HG03342 (cell line): ENCODE measurements around the gene AKR1C4.
"Not testable (repeated sequence)": the region's sequence is repeated elsewhere in the genome, so short reads cannot be mapped to it uniquely, and the experiment has no call there.

ENCODE experiments used
- ATAC-seq: cut with Tn5 transposase; IDR thresholded peaks from one replicate; pipeline ENCODE4 v1.9.1; 2021; ENCODE audit warnings: mild to moderate bottlenecking, moderate library complexity; ENCODE audit not compliant: unreplicated experiment

Gene AKR1C4

GRCh38 chr10:5196702-5197113, at the start of gene AKR1C4:
AKR1C4 (plus strand) TSS chr10:5196837; CDS start chr10:5196868, 31 bp downstream.
- no peak for ATAC-seq

DNA sequence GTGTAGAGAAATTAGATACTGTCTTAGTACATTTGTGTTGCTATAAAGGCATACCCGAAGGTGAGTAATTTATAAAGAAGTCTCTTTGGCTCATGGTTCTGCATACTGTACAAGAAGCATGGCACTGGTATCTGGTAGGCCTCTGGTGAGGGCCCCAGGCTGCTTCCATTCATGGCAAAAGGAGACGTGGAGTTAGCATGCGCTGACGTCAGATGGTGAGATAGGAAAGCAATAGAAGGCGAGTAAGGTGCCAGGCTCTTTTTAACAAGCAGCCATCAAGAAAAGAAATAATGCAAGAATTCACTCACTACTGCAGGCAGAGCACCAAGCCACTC, 49.8 kb upstream of the AKR1C4 start:
- no peak for ATAC-seq

DNA sequence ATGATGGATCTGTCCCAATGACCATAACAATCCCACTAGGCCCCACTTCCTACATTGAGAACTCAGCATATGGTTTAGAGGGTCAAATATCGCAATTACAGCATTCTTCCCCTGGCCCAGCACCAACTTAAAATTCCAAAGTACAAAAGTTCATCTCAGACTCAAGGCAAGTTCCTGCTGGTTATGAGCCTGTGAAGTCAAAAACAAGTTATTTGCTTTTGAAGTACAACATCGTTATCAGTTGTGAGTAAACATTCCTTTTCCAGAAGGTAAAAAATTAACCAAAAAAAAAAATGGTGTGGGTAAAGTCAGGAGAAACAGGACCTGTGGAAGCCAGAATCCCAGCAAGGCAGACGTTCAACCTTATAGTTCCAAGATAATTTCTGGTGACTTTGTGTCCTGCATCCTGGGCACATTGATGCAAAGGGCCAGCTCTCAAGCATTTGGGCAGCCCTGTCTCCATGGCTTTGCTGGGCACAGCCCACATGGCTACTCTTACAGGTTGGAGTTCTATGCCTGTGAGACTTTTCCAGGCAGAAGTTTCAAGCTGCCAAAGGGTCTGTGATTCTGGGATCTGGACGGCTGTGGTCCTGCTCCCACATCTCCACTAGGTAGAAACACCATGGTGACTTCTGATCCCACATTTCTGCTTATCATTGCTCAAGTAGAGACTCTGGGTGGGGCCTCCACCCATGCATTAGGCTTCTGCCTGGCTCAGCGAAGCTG, 49.2 kb upstream of the AKR1C4 start:
- no peak for ATAC-seq

DNA sequence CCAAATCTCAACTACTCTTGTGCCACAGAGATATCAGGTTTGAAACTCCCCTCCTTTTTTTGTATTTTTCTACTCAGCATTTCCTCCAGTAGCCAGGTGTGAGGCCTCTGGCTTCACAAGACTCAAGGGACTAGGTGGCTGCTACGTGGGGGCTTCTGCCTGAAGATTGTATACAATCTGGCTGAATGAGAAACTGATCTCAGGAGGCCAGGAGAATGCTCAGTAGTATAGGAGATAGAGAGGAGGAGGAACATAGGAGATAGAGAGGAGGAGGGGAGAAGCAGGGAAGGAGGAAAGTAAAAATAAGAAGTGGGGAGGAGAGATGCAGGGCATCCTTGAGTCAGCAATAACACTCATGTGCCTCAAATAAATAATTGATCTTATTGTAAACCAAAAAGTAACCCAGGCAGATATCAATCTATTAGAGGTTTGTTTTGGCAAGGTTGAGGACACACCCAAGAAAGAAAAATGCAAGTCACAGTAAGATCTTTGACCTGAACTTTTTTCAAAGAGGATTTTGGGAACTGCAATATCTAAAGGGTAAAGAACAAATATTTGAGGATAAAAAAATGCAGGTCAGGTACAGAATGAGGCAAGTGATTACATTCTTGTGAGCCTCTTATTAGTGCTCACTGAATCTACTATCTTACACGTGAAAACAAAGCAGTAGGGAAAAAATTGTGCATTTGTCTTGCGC, 48.5 kb upstream of the AKR1C4 start:
- ATAC-seq, result no peak

DNA sequence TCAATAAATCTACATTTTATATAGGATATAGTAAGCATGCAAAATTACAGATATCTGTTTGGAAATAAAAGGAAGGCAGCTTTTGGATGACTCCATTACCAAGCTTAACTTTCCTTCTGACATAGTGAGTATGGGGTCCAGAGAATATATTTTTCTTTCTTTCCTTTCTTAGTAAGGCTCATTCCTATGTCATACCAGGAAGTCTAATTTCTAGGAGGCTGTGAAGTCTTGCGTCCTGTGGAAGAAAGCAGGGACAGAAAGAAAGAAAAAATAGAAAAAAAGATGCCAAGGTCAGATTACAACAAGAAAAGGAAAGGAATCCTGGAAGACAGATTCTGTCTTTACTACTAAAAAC, 48.0 kb upstream of the AKR1C4 start:
- no peak for ATAC-seq

GRCh38 chr10:5151076-5151475, 45.6 kb upstream of the AKR1C4 start:
- no peak for ATAC-seq

DNA sequence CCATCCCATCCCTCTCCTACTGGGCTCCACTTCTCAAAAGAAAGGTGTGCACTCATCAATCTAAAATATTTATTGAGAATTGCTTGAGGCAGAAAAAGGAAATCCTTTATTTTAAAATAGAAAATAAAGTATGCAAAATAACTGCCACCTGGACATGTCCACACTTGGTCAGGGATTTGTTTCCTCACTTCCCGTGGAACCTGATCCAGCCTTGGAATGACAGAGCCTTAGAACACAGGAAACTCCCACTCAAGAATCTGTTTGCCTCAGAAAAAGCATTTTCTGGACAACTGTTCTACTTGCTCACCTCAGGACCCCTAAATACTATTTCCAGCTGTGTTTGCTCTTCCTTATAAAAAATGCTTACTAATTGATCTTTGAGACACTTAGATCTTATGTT, 40.7 kb upstream of the AKR1C4 start:
- no peak for ATAC-seq

DNA sequence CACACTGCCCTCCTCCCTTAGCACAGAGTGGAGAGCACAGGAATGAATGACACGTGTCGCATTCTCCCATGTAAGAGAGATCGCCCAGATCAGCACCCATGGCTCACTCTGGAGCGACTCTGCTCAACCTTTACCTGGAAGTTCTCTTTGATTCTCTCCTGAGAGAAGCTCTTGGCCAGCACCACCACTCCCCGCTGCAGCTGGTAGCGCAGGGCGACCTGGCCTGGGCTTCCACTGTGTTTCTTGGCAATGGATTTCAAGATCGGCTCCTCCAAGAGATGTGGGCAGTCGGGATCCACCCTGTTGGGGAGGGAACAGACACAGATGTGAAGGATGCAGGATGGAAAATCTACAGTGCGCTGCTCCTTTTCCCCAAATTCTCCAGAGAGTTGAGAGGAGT, 39.1 kb upstream of the AKR1C4 start:
- ATAC-seq, result no peak

GRCh38 chr10:5159126-5159525, 37.5 kb upstream of the AKR1C4 start:
- ATAC-seq, result no peak

DNA sequence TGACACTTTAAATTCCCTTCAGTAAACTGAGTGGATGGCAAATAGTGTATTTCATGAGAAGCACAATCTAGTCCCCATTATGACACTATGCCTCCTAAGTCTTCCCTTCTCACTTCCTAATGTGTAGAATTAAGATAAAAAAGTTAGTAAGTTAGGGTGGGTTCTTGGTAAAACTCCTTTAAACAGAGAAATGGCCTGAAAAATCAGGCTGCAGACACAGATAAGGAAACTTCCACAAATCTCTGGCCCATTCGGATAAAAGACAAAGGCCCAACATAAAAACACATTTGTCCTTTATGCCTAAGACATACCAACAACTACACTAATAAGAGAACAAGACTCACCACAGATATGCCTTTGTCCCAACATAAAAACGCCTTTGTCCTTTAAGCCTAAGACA, 33.1 kb upstream of the AKR1C4 start:
- ATAC-seq, result no peak

DNA sequence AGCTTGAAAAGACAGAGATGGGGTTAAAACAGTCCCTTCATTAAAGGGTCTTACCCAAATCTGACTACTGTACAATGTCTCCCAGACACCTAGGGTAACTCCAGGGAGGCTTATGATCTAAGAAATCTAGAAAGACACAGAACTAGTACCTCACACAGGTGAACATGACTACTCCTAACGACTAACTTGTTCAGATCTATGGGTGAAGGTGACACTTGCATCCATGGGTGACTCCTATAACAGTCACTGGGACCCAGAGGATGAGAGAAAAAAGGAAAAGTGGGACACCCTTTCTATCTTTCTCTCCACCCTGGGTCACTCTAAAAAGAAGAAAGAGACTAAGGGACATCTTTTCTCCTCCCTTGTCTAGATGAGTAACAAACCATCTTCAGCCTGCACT, 30.9 kb upstream of the AKR1C4 start:
- no peak for ATAC-seq

GRCh38 chr10:5168897-5169420, 27.7 kb upstream of the AKR1C4 start:
- no peak for ATAC-seq

DNA sequence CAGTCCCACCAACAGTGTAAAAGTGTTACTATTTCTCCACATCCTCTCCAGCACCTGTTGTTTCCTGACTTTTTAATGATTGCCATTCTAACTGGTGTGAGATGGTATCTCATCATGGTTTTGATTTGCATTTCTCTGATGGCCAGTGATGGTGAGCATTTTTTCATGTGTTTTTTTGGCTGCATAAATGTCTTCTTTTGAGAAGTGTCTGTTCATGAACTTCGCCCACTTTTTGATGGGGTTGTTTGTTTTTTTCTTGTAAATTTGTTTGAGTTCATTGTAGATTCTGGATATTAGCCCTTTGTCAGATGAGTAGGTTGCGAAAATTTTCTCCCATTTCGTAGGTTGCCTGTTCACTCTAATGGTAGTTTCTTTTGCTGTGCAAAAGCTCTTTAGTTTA, 21.1 kb upstream of the AKR1C4 start:
- not testable (repeated sequence) for ATAC-seq

DNA sequence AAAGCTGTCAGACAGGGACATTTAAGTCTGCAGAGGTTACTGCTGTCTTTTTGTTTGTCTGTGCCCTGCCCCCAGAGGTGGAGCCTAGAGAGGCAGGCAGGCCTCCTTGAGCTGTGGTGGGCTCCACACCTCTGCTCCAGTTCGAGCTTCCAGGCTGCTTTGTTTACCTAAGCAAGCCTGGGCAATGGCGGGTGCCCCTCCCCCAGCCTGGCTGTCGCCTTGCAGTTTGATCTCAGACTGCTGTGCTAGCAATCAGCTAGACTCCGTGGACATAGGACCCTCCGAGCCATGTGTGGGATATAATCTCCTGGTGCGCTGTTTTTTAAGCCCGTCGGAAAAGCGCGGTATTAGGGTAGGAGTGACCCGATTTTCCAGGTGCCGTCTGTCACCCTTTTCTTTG, 16.1 kb upstream of the AKR1C4 start:
- ATAC-seq, result not testable (repeated sequence)

- no peak for ATAC-seq
These were observed 12.7 kb upstream of the AKR1C4 start for GRCh38 chr10:5183923-5184322.

GRCh38 chr10:5184987-5185775, 11.5 kb upstream of the AKR1C4 start, which contains the start of gene AKR1C8:
AKR1C8 (minus strand) TSS chr10:5185150; CDS start chr10:5185104, 46 bp downstream.
- ATAC-seq, result no peak

DNA sequence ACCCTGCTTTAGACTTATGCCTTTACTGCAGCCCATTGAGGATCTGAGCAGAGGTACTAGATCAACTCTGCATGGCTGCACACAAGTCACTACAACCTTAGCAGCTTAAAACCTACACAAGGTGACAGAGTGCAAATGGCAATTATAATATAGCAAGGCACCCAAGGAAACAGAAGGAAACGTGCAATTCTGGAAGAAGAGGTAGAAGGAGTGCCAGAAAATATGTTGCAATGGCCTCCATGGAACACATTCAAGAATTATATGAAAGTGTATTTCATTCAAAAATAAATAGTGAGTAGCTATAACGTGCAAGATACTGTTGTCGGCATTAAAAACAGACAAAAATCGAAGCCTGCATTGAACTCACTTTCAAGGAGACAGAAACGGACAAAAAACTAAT, 8.8 kb upstream of the AKR1C4 start:
- ATAC-seq, result no peak

GRCh38 chr10:5188358-5188757, 8.3 kb upstream of the AKR1C4 start:
- no peak for ATAC-seq

DNA sequence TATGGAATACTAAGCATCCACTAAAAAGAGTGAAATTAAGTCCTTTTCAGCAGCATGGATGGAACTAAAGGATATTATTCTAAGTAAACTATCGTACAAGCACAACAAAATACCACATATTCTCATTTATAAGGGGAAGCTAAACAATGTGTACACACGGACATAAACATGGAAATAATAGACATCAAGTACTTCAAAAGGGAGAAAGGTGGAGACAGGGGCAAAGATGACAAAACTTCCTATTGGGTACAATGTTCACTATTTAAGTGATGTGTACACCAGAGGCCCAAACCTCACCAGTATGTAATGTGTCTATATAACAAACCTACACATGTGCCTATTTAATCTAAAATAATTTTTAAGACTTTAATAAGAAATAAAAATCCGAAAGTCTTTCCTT, 2.2 kb upstream of the AKR1C4 start:
- no peak for ATAC-seq

DNA sequence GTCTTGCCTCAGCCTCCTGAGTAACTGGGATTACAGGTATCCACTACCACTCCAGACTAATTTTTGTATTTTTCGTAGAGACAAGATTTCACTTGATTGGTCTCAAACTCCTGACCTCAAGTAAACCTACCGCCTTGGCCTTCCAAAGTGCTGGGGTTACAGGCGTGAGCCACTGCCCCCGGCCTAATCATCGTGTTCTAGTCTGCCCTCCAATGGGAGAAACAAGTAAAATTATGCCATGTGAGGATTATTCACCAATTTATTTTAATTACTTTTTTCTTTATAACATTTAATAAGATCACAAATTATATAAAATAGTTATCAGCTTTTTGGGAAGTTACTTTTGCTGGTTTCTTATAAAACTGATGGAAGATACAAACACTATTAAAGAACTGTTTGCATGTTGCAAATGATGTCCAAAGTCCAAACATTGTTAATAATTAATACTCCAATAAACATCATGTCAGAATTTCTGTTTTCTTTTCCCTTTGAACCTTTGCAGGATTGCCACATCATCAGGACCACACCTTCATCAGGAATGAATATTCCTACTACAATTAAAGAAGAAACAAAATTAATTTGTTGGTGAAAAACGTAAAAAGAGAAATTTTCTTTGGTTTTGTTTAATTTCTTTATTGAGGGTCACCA, 786 bp upstream of the AKR1C4 start:
- ATAC-seq, result no peak

- no peak for ATAC-seq
These were observed 1.7 kb downstream of the AKR1C4 start for GRCh38 chr10:5198386-5198785.
